HG02943 (cell line): ENCODE measurements around the gene EXOC6.

Source experiments
- ATAC-seq: cut with Tn5 transposase; IDR thresholded peaks from one replicate; pipeline ENCODE4 v1.9.1; 2021; ENCODE audit warnings: mild to moderate bottlenecking, low read depth, moderate library complexity; ENCODE audit not compliant: unreplicated experiment

Gene EXOC6

DNA sequence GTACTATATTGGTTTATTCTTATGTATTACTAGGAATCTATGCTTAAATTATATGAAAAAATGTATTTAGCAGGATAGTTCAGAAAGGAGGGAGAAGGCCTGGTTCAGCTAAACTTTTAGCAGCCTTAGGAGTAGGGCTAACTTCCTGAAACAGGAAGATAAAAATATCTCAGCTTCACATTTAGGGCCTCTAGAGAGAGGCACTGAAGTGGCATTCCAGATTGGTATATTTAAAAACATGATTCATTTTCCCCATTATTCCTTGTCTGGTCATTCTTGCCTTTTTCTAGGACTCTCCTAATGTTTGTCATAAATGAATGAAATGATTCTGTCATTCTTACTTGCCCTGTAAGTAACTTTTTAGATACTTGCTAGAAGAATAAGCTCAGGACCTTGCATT is 149.3 kb downstream of the EXOC6 start:
- ATAC-seq = no peak

DNA sequence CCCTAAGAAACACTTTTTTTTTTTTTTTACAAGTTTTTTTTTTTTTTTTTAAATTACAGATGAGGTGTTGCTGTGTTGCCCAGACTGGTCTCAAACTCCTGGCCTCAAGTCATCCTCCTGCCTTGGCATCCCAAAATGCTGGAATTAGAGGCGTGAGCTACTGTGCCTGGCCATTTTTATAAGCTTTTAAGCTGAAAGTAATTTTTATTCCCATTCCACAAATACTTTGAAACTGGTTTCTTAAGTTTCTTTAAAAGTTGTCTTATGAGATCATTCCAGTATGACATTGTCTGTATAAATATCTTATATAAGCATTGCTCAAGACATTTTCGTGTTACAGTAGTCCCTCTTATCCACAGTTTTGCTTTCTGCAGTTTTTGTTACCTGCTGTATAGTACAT is 150.9 kb downstream of the EXOC6 start:
- no peak for ATAC-seq

DNA sequence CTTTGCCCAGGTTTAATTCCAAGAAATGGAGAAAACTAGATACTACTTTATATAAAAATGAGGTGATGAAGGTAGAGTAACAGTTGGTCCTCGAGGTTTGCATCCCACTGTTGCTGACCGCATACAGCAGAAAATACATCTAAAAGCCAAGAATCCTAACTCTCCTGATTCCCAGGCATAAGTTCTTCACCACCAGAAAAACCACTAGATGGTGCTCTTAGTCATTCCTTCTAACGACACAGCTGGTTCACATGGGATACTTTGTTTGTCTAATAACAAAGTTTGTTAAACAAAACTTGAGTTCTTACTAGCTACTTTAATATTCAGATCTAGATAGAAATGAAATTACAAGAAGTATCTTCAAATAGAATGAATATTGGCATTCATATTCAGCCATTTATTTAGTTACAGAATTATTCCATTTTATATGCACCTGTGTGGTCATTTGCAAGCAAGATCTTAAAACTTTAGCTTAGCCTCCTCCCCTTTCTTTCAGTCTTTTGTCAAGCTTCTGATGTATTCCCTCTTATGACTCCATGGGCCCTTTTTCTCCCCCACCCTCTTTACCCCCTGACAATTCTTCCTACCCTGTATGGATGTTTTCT is 158.2 kb downstream of the EXOC6 start:
- ATAC-seq = no peak

DNA sequence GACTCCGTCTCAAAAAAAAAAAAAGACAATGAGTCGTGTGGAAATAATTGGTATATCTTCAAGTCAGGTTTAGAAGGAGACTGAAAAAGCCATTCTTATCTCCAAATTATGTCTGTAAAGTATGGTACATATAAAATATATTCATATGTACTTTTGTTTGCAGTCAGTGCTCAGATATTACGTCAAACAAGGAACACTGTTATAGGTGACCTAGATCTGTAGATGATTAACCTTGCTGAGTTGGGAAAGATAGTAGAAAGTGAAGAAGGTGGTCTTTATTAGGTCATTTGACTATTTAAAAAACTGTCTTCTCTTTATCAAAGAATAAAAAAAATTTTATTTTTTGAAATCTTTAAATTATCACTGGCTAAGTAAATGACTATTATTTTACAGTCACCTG is 167.4 kb downstream of the EXOC6 start:
- ATAC-seq = no peak

DNA sequence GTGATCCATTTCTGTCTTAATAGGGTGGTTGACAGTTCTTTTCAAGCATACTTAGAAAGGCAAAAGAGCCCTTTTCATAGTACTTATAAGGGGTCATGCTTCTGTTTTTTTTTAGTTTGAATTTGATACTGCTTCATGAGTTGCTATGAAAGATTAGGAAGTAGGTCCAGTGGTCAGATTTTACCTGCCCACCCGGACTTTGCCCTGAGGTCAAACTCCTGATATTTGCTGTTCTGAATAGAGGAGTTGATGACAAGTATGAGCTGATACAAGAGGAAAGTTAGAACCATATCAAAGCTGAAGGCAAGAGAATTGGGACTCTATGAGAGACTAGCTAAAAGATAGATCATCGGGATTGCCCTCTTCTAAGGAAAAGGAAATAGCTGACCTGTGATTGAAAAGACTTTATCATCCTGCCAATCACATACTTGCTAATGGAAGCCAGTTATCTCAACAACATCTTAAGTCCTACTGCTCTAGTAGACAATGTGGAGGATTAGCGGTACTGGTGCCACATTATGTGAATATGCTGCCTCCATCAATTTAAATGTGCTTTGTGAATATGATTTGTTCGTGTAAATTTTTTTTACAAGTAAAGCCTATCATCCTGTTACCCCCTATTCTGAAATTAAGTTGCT is 174.8 kb downstream of the EXOC6 start:
- no peak for ATAC-seq

DNA sequence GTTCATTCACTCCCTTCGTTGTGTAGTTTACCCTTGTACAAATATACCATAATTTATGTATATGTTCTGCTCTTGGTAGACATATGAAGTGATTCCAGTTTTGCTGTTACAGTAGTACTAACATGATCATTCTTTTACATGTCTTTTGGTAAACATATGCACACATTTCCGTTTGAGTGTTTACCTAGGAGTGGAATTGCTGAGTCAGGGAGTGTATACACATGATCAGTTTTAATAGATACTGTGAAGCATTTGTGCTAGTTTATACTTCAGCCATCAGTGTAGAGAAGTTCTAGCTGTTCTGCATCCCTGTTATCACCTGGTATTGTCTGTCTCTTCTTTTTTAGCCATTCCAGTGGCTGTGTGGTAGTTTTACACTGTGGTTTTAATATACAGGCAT is 177.8 kb downstream of the EXOC6 start:
- ATAC-seq = no peak

DNA sequence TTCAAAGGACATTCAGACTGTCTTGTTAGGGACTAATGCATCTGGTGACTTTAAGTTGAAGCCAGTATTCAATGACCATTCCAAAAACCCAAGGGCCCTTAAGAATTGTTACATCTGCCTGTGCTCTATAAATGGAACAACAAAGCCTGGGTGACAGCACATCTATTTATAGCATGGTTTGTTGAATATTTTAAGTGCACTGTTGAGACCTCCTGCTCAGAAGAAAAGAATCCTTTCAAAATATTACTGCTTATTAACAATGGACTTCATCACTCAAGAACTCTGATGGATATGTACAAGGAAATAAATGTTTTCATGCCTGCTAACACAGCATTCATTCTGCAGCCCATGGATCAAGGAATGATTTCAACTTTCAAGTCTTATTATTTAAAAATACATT is 179.2 kb downstream of the EXOC6 start:
- no peak for ATAC-seq

DNA sequence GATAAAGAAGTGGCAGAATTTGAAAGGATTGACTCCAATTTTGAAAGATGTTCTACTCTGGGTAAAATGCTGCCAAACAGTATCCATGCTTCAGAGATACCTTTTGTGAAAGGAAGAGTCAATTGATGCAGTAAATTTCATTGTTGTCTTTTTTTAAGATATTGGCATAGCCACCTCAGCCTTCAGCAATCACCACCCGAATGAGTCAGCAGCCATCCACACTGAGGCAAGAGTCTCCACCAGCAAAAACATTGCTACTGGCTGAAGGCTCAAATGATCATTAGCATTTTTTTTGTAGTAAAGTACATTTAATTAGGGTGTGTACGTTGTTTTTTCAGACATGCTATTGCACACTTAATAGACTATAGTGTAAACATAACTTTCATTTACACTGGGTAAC is 180.6 kb downstream of the EXOC6 start:
- ATAC-seq = no peak

DNA sequence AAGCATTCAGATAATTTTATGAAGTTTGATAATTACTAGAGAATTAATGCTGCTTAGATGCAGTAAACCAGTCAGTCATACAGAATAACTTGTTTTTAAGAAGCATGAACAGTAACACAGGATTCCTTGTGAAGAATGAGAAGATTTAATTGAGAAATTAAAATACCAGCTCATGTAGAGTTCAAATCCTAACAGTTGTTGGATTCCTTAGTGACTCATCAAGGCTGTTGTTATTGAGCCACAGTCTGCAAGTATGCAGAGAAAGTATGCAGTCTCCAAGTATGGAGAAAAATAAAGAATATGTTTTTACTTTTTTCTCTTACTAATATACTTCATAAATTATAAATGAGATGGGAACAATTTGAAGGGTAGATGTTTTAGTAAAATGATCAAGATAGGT is 182.1 kb downstream of the EXOC6 start:
- no peak for ATAC-seq

DNA sequence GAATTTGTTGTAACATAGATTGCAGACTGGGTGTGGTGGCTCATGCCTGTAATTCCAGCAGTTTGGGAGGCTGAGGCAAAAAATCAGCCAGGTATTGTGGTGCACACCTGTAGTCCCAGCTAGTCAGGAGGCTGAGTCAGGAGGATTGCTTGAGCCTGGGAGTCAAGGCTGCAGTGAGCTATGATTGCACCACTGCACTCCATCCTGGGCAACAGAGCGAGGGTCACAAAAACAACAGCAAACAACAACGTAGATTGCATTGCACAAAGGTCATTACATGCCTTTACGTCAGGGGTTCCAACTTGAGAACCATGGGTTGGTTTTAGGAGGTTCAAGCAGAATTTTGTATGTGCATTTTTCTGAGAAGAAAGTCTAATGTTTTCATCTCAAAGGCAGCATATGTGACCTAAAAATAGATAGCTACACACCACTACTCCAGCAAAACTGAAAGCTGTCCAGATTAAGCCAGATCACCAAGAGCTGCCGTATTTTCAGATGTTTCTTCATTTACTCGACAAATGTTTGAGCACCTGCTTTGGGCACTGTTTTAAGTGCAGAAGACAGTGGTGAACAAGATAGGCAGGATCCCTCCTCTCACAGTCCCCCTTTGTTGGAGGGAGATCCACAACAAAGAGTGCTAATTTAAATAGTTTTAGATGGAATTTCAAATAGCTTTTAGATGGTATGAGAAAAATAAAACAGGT is 183.9 kb downstream of the EXOC6 start:
- no peak for ATAC-seq

DNA sequence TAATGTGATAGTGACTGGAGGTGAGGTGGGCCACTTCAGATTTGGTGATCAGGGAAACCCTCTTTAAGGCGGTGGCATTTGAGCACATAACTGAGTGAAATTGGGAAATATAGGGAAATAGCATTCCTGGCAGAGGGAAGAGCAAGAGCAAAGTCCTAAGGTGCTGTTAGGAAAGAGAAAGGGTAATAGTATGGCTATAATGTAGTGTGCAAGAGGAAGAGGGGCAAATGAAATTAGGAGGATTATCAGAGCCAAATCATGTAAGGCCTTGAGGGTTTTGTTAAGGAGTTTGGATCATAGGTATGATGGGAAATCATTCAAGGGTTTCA is 184.5 kb downstream of the EXOC6 start:
- no peak for ATAC-seq

DNA sequence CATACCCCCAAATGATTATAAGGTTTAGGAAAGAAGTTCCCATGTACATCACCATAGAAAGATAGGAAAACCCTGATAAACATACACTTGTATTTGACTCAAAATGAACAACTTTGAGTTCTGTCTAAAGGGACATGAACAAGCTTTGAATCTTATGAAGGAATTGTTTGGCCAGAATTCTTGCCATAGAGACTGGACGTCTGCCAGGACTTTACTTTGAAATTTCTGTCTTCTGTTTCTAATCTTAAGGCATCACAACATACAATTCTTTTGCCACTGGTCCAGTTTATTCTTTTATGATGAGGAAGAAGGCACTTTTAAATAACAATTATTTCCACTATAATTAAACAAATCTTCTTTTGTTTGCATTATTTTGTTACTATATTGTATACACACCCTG is 186.1 kb downstream of the EXOC6 start:
- ATAC-seq = no peak

DNA sequence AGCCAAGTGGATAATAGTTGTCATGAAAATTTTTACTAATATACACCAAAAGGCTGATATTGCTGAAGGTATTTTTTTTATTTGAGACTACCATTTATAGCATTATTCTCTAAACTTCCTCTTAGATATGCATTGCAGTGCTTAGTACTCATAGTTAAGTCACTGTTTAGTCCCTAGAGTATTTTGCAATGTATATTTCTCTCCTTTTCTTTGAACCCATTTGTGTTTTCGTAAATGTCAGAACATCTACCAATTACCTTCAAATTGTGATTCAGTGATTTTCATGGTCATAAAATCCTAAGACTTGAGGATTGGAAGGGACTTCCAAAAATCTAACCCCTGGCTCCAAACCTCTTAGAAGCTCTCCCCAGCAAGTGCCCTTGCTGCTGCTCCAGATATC is 190.8 kb downstream of the EXOC6 start:
- ATAC-seq = no peak

DNA sequence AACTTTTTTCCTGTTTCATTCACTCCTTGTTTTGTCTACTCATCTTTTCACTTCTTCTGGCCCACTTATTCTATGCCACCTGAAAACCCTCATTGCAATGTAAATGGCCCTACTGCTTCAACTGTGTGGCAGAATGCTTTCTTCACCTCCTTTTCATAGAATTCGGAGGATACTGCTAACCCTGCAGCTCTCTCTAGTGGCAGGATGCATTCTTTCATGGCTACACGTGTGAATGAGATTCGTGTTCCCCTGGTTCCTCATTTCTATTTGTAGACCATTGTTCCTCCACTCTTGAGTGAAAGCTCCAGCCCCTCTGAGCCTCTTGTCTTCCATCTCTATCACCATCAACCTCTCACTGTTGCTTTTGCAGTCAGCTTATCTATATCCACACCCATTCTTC is 191.4 kb downstream of the EXOC6 start:
- no peak for ATAC-seq

DNA sequence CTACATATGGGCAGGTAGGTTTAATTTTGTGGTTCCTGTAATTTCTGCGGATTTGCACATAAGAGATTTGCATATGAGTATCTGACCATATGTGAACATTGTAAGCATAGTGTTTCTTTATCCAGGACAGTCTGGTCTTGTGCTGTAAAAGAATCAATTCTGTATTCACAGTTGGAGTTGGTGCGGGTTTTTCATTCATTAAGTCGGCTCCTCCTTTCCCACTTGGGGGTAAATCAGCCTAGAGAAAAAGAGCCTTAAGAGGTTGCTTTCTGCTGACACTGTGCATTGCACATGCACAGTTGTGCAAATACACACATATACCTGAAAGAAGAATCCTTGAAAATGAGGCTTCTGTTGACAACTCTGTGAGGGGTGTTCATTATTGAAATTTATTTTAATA is 206.2 kb downstream of the EXOC6 start:
- no peak for ATAC-seq

DNA sequence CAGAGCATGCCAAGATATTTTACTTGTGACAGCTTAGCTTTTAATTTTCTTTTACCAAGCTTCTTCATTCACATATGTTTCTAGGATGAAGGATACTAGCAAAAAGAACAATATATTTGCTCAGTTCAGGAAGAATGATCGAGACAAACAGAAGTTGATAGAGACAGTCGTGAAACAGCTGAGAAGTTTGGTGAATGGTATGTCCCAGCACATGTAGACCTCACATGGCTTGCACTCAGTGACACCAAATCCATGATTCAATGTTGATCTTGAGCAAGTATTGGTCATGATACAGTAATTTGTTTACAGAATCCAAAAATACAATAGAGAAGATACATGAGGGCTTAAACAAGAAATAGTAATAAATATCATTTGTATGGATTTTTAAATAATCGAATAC is 209.8 kb downstream of the EXOC6 start:
- ATAC-seq = no peak

DNA sequence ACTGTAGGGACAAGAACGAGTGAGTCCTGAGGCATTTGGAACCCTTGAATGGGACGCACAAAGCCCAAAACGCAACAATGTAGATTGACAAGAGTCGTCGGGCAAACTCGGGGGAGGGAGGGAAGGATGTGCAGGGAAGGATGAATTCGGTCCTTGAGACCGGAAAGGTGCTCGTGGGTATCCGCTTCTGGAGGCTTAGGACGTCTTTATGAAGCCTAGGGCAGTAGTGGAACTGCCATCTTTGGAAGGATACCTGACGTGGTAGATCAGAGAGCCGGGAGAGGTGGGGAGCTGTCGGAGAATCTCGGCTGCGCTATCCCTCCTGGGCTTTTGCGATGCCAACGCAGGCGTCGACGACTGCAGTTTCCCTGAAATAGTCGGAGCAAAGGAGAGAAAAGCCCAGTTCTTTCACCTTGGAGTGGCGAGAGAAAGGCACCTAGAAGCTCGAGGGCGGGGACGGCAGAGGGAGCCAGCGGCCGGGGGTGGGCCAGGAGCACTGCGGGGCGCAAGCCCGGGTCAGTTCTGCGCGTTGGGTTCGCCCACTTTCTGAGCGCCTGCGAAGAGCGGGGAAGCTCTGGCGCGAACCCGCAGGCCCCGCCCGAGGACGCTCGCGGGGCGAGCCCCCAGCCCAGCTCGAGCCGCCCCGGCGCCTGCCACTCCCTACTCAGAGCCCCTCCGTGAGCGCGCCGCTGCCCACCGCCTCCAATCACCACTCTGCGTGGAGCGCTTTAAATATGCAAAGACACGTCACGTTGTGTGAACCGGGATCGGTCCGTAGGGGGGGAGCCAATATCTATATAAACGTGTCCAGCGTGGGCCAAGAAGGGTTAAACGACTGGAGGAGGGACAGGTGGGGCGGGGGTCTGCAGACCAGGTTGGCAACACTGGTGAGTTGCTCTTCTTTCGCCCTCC is 211.9 kb downstream of the EXOC6 start, which contains the start of gene CYP26C1:
Gene CYP26C1, plus strand, starts transcription at position 824 of the 912 bp plus-strand sequence. CDS start 466 bp downstream, outside the sequence.
- ATAC-seq = no peak

DNA sequence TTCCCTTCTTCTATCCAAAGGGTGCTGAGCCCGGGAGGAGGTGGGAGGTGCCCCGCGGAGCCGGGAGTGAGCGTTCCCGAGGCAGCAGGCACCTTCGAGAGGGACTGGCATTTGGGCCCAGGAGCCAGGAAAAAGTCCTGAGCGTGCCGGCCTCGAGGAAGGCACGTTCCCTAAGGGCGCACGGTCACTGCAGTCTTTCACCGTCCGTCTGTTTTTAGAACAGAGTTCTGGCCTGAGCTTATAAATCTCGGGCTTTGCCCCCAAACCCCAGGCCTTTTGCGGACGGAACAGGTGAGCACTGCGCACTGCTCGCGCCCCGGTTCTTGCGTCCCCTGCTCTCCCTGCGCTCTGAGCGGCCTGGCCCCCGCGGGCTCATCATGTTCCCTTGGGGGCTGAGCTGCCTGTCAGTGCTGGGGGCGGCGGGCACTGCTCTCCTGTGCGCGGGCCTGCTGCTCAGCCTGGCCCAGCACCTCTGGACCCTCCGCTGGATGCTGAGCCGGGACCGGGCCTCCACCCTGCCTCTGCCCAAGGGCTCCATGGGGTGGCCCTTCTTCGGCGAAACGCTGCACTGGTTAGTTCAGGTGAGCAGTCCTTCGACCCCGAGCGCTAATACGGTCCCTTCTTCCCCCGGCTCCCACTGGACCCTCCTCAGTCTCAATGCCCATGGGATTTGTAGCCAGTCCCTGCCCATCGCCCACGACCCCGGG is 212.7 kb downstream of the EXOC6 start:
- ATAC-seq = no peak

DNA sequence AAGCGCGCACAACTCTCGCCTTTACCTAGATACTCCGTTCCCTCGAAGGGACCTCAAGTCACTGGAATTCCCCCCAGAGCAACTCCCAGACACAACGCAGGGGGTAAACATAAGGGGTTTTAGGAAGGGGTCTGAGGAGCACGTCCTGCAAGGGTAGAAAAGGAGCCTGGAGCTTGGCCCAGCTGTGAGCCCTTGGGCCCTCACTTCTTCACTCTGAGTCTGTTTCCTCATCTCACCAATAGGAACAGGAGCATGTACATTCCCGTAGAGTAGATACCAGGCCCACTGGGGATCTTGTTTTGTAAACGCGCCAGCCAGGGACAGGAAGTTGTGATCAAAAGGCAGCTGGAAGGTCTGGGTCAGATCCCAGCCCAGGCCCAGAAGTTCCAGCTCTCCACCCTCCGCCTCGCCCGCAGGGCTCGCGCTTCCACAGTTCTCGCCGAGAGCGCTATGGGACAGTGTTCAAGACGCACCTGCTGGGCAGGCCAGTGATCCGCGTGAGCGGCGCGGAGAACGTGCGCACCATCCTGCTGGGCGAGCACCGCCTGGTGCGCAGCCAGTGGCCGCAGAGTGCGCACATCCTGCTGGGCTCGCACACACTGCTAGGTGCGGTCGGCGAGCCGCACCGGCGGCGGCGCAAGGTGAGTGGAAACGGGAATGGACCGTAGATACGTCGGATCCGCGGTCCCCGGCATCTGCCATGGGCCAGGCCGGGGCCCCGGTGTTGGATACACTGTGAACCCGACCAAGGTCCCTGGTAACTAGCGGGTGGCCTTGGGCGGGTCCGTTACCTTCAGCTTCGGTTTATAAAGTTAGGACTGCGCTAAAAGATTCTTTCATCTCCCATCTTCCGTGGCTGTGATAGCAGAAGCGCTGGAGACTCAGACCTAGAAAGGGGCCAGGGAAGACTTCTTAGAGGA is 213.5 kb downstream of the EXOC6 start:
- no peak for ATAC-seq
